ENCODE measurements around the gene ZNF511. TPM values are rescaled to one million over a fixed set of nuclear protein-coding genes. Genes with fewer than 3 reads are reported as not detected.

Gene ZNF511
- total and polyA plus RNA-seq, 7 experiments from 2014 or later = 29.6 to 88.1 (median 38.8) TPM

- Histone ChIP-seq H3K4me3 (ENCODE audit: low read length) (no peak overlapping the region), H3K4me1 (ENCODE audit: control insufficient read depth in 2 of 2, insufficient read depth in 2 of 2, low read length in 2 of 2) (no peaks in the 10 kb centered on the region), H3K27me3 (ENCODE audit: control insufficient read depth in 2 of 2, insufficient read depth in 2 of 2, low read length in 2 of 2) (no peaks in the 10 kb centered on the region), H3K9me3 (ENCODE audit: control insufficient read depth in 2 of 3, low read length in 3 of 3) (no peaks in the 10 kb centered on the region), H3K36me3 (ENCODE audit: control insufficient read depth in 2 of 3, insufficient read depth in 3 of 3, low read length in 3 of 3) (peaks cover 0 to 93% (median 11%) of the 10 kb centered on the region in 3 experiments), H3K27ac (ENCODE audit: low read depth, low read length) (no peak overlapping the region)
- POLR2A ChIA-PET = interaction anchor here (0.7 kb wide), 1 partner anchor 73 kb away, joined by 3 read pairs; no protein-coding TSS in a partner anchor
- CTCF ChIA-PET = no interaction called here
- peaks cover 23 to 59% (median 32%) of the 10 kb centered on the region in 5 donors for H3K36me3 Mint-ChIP-seq
- ATAC-seq (no peak), DNase-seq (no peak)
- H3K4me1 Mint-ChIP-seq = peaks cover 0 to 12% (median 3%) of the 10 kb centered on the region in 7 donors
- no peaks in the 10 kb centered on the region for H3K9me3 Mint-ChIP-seq
- H3K4me3 Mint-ChIP-seq = no peak overlapping the region
- H3K27ac Mint-ChIP-seq = peak overlapping the region in 4 of 9 donors; percentile 14 to 56 (median 32)
- H3K27me3 Mint-ChIP-seq = no peaks in the 10 kb centered on the region
- intact Hi-C loops (cut with micrococcal nuclease) = no loop called here
These were observed 22.3 kb upstream of the ZNF511 start for GRCh38 chr10:133286366-133286765.

DNA sequence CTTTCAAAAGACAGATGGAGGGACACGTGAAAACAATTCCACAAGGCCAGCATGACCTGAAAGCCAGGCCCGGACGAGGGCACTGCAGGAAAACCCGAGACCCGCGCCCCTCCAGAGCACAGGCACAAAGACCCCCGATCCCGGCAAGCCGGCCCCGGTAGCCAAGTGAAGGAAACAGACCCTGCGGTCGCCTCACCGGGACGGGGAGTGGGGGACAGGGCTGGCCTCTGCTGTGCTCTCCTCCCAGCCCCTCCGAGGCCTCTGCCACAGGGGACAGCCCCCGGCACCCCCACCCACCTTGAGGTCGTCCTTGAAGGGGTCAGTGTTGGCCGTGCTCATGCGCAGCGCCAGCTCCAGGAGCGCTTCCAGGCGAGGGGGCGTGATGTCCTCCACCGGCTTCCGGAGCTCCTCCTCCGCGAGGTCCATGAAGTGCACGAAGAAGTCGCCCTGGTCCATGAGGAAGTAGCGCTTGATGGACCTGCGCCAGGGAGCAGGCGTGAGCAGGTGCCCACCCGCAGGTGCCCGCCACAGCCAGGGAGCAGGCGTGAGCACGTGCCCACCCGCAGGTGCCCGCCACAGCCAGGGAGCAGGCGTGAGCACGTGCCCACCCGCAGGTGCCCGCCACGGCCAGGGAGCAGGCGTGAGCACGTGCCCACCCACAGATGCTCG lies 20.7 kb upstream of the ZNF511 start:
- peaks cover 0 to 85% (median 9%) of the 10 kb centered on the region in 3 experiments for H3K36me3 ChIP-seq (ENCODE audit: control insufficient read depth in 2 of 3, insufficient read depth in 3 of 3, low read length in 3 of 3)
- Mint-ChIP-seq H3K36me3 (peaks cover 23 to 50% (median 28%) of the 10 kb centered on the region in 5 donors), H3K27ac (no peak overlapping the region), H3K9me3 (no peaks in the 10 kb centered on the region), H3K4me3 (no peak overlapping the region), H3K4me1 (peaks cover 0 to 12% (median 3%) of the 10 kb centered on the region in 7 donors), H3K27me3 (no peaks in the 10 kb centered on the region)
- intact Hi-C loops (cut with micrococcal nuclease) = no loop called here
- DNase-seq = no peak
- no peak overlapping the region for H3K4me3 ChIP-seq (ENCODE audit: low read length)
- CTCF ChIA-PET = no interaction called here
- no peak overlapping the region for H3K27ac ChIP-seq (ENCODE audit: low read depth, low read length)
- POLR2A ChIA-PET = no interaction called here
- ATAC-seq = no peak
- H3K9me3 ChIP-seq (ENCODE audit: control insufficient read depth in 2 of 3, low read length in 3 of 3) = no peaks in the 10 kb centered on the region
- H3K4me1 ChIP-seq (ENCODE audit: control insufficient read depth in 2 of 2, insufficient read depth in 2 of 2, low read length in 2 of 2) = no peaks in the 10 kb centered on the region
- H3K27me3 ChIP-seq (ENCODE audit: control insufficient read depth in 2 of 2, insufficient read depth in 2 of 2, low read length in 2 of 2) = no peaks in the 10 kb centered on the region

DNA sequence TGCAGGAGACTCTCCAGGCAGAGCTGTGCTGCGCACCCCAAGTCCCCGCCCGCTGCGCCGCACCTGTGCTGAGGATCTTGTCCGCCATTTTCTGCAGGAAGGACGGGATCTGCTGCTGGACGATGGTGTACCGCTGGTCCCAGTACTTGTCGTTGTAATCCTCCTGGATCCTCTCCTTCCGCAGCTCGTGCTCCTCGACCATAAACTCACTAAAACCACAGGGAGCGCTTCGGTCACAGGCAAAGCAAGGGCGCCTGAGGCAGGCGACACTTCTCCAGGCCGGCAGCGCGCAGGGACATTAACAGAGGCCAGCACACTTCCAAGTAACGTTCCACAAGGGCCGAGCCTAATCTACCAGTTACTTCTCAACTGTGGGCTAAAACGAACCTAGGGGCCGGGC lies 19.0 kb upstream of the ZNF511 start:
- CTCF ChIA-PET = no interaction called here
- Histone ChIP-seq H3K9me3 (ENCODE audit: control insufficient read depth in 2 of 3, low read length in 3 of 3) (no peaks in the 10 kb centered on the region), H3K4me3 (ENCODE audit: low read length) (no peak overlapping the region), H3K4me1 (ENCODE audit: control insufficient read depth in 2 of 2, insufficient read depth in 2 of 2, low read length in 2 of 2) (no peaks in the 10 kb centered on the region), H3K27me3 (ENCODE audit: control insufficient read depth in 2 of 2, insufficient read depth in 2 of 2, low read length in 2 of 2) (no peaks in the 10 kb centered on the region), H3K27ac (ENCODE audit: low read depth, low read length) (no peak overlapping the region), H3K36me3 (ENCODE audit: control insufficient read depth in 2 of 3, insufficient read depth in 3 of 3, low read length in 3 of 3) (peaks cover 0 to 85% (median 5%) of the 10 kb centered on the region in 3 experiments)
- POLR2A ChIA-PET = no interaction called here
- intact Hi-C loops (cut with micrococcal nuclease) = no loop called here
- no peaks in the 10 kb centered on the region for H3K9me3 Mint-ChIP-seq
- peaks cover 23 to 55% (median 25%) of the 10 kb centered on the region in 5 donors for H3K36me3 Mint-ChIP-seq
- H3K4me3 Mint-ChIP-seq = no peak overlapping the region
- no peak for DNase-seq
- H3K27ac Mint-ChIP-seq = no peak overlapping the region
- H3K4me1 Mint-ChIP-seq = peaks cover 0 to 12% (median 2%) of the 10 kb centered on the region in 7 donors
- no peaks in the 10 kb centered on the region for H3K27me3 Mint-ChIP-seq
- no peak for ATAC-seq

- Mint-ChIP-seq H3K27me3 (no peaks in the 10 kb centered on the region), H3K27ac (no peak overlapping the region), H3K4me3 (no peak overlapping the region), H3K9me3 (no peaks in the 10 kb centered on the region), H3K4me1 (peaks cover 0 to 4% (median 0%) of the 10 kb centered on the region in 7 donors), H3K36me3 (peaks cover 12 to 48% (median 18%) of the 10 kb centered on the region in 5 donors)
- Histone ChIP-seq H3K4me1 (ENCODE audit: control insufficient read depth in 2 of 2, insufficient read depth in 2 of 2, low read length in 2 of 2) (no peaks in the 10 kb centered on the region), H3K27me3 (ENCODE audit: control insufficient read depth in 2 of 2, insufficient read depth in 2 of 2, low read length in 2 of 2) (no peaks in the 10 kb centered on the region), H3K27ac (ENCODE audit: low read depth, low read length) (no peak overlapping the region), H3K9me3 (ENCODE audit: control insufficient read depth in 2 of 3, low read length in 3 of 3) (no peaks in the 10 kb centered on the region), H3K4me3 (ENCODE audit: low read length) (no peak overlapping the region), H3K36me3 (ENCODE audit: control insufficient read depth in 2 of 3, insufficient read depth in 3 of 3, low read length in 3 of 3) (peaks cover 6 to 88% (median 19%) of the 10 kb centered on the region in 3 experiments)
- CTCF ChIA-PET = no interaction called here
- peak; percentile 78 for ATAC-seq
- intact Hi-C loops (cut with micrococcal nuclease) = no loop called here
- POLR2A ChIA-PET = no interaction called here
- no peak for DNase-seq
These were observed 15.6 kb upstream of the ZNF511 start for GRCh38 chr10:133292919-133293809.

DNA sequence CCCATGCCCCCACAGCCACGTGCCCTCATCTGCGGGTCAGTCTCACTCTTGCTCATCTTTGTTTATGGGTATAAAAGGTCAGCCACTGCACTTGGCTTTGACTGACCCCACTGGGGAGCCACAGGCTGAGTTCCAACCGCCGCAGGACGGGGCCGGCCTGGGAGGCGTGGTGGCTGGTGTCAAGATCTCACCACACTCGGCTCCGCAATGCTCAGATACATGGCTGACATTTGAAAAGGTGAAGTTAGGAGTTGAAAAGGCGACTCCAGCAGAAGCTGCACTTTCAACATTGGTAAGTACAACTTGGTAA lies 14.9 kb upstream of the ZNF511 start:
- Histone ChIP-seq H3K4me1 (ENCODE audit: control insufficient read depth in 2 of 2, insufficient read depth in 2 of 2, low read length in 2 of 2) (no peaks in the 10 kb centered on the region), H3K27ac (ENCODE audit: low read depth, low read length) (no peak overlapping the region), H3K27me3 (ENCODE audit: control insufficient read depth in 2 of 2, insufficient read depth in 2 of 2, low read length in 2 of 2) (no peaks in the 10 kb centered on the region), H3K9me3 (ENCODE audit: control insufficient read depth in 2 of 3, low read length in 3 of 3) (no peaks in the 10 kb centered on the region), H3K4me3 (ENCODE audit: low read length) (no peak overlapping the region), H3K36me3 (ENCODE audit: control insufficient read depth in 2 of 3, insufficient read depth in 3 of 3, low read length in 3 of 3) (peaks cover 6 to 88% (median 24%) of the 10 kb centered on the region in 3 experiments)
- POLR2A ChIA-PET = no interaction called here
- CTCF ChIA-PET = no interaction called here
- ATAC-seq (no peak), DNase-seq (no peak)
- Mint-ChIP-seq H3K4me1 (peaks cover 0 to 4% (median 0%) of the 10 kb centered on the region in 7 donors), H3K9me3 (no peaks in the 10 kb centered on the region), H3K27me3 (no peaks in the 10 kb centered on the region), H3K36me3 (peaks cover 12 to 50% (median 17%) of the 10 kb centered on the region in 5 donors), H3K27ac (no peak overlapping the region), H3K4me3 (no peak overlapping the region)
- intact Hi-C loops (cut with micrococcal nuclease) = no loop called here

- no peak overlapping the region for H3K27ac ChIP-seq (ENCODE audit: low read depth, low read length)
- H3K4me1 ChIP-seq (ENCODE audit: control insufficient read depth in 2 of 2, insufficient read depth in 2 of 2, low read length in 2 of 2) = no peaks in the 10 kb centered on the region
- H3K9me3 ChIP-seq (ENCODE audit: control insufficient read depth in 2 of 3, low read length in 3 of 3) = no peaks in the 10 kb centered on the region
- Mint-ChIP-seq H3K9me3 (no peaks in the 10 kb centered on the region), H3K27me3 (no peaks in the 10 kb centered on the region), H3K36me3 (peaks cover 9 to 49% (median 15%) of the 10 kb centered on the region in 5 donors), H3K27ac (no peak overlapping the region), H3K4me3 (no peak overlapping the region), H3K4me1 (peaks cover 0 to 4% (median 0%) of the 10 kb centered on the region in 7 donors)
- DNase-seq (no peak), ATAC-seq (peak; percentile 49)
- CTCF ChIA-PET = no interaction called here
- intact Hi-C loops (cut with micrococcal nuclease) = no loop called here
- POLR2A ChIA-PET = no interaction called here
- no peak overlapping the region for H3K4me3 ChIP-seq (ENCODE audit: low read length)
- peaks cover 6 to 88% (median 28%) of the 10 kb centered on the region in 3 experiments for H3K36me3 ChIP-seq (ENCODE audit: control insufficient read depth in 2 of 3, insufficient read depth in 3 of 3, low read length in 3 of 3)
- no peaks in the 10 kb centered on the region for H3K27me3 ChIP-seq (ENCODE audit: control insufficient read depth in 2 of 2, insufficient read depth in 2 of 2, low read length in 2 of 2)
These were observed 14.5 kb upstream of the ZNF511 start for GRCh38 chr10:133294189-133294588.
